PC-3 (cell line): ENCODE data around the gene JAM2.

Experiments
- CTCF ChIP-seq: fragments of 300-600 bp; sonication (generic); conservative IDR thresholded peaks from 2 replicates; pipeline ENCODE4 v1.5.1; 2017; ENCODE audit warnings: antibody characterized with exemption, low read depth, mild to moderate bottlenecking, low read length
- EZH2 ChIP-seq: fragments of 300-600 bp; sonication (generic); IDR thresholded peaks from one replicate; pipeline ENCODE4 v1.6.1; 2017; ENCODE audit warnings: antibody characterized with exemption, mild to moderate bottlenecking, low read length; ENCODE audit not compliant: unreplicated experiment

- TF ChIP-seq CTCF: no peak
- TF ChIP-seq EZH2: no peak
These were observed 24.6 kb upstream of the JAM2 start for GRCh38 chr21:25614441-25614840.
